Cardiac fibroblast (primary cell): Measurements from ENCODE around the gene HERPUD2.
A peak's percentile ranks its signal among the peaks of the same experiment; 100 is the strongest.
"Not testable (repeated sequence)": the region's sequence is repeated elsewhere in the genome, so short reads cannot be mapped to it uniquely, and the experiment has no call there.

Experiments used
- DNase-seq, 2 donors: peaks; one replicate each; pipeline versions ENCODE4 v3.0.0 to v3.0.0-alpha.2; 2010; ENCODE audit warnings: low read depth in 2 of 2
- H3K4me3 ChIP-seq, 2 donors: replicated peaks in 1 of 2; 1 replicate in 1 of 2; 2 replicates in 1 of 2; pipeline ENCODE4 v1.5.1; 2011; ENCODE audit warnings: low read depth in 2 of 2, low read length in 2 of 2, mild to moderate bottlenecking in 2 of 2, moderate library complexity in 1 of 2
- CTCF ChIP-seq: IDR thresholded peaks from one replicate; pipeline ENCODE4 v1.5.1; 2011; ENCODE audit warnings: low read depth, mild to moderate bottlenecking, low read length, inconsistent platforms

Gene HERPUD2

GRCh38 chr7:35704261-35704660, 9.3 kb upstream of the HERPUD2 start:
- no peak overlapping the region for H3K4me3 ChIP-seq
- no peak for DNase-seq
- TF ChIP-seq CTCF = no peak

GRCh38 chr7:35702541-35702940, 7.6 kb upstream of the HERPUD2 start:
- no peak overlapping the region for H3K4me3 ChIP-seq
- TF ChIP-seq CTCF = no peak
- no peak for DNase-seq

- no peak for TF ChIP-seq CTCF
- no peak for DNase-seq
- no peak overlapping the region for H3K4me3 ChIP-seq
These were observed 6.5 kb upstream of the HERPUD2 start for GRCh38 chr7:35701287-35701900.

GRCh38 chr7:35700865-35701264, 5.9 kb upstream of the HERPUD2 start:
- DNase-seq = peak in 1 of 2 donors; percentile 48
- no peak overlapping the region for H3K4me3 ChIP-seq
- TF ChIP-seq CTCF = no peak

DNA sequence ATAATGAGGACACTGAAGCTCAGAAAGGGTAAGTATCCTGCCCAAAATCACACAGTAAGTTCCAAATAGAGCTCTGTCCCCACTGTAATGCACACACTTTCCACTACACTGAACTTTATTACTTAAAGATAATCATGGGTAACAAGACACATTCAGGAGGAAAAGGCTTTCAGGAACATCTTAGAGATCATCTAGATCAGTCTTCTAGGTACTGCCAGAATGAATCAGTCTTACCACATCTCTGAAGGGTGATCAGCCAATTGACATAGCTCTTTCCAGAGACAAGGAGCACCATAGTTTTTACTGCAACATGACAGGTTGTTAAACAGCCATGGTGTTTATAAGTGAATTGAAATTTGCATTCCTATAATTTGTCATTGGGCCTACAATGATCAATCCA, 5.4 kb upstream of the HERPUD2 start:
- no peak overlapping the region for H3K4me3 ChIP-seq
- no peak for TF ChIP-seq CTCF
- no peak for DNase-seq

DNA sequence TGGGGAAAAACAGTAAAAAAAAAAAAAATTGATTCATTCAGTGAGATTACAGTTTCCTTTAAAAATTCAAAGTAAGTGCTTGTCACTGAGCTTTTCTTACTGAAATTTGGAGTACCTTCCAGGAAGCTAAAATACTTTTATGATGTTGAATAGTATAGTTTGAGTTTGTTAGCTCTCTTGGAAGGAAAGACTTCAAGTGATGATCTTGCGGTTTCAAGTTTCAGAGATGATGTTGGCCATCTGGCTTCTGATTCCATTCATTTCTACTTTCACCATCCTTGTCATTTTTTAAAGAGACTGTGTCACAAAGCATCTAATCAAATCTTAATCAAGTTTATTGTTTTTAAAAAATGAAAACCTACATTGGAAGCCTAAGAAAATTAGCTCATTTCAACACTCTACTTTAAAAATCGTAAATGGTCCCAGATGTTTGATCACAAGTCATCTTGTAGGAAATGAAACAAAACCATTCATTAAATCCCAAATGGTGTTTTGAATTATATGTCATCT, 4.9 kb upstream of the HERPUD2 start:
- H3K4me3 ChIP-seq = no peak overlapping the region
- TF ChIP-seq CTCF = no peak
- no peak for DNase-seq

DNA sequence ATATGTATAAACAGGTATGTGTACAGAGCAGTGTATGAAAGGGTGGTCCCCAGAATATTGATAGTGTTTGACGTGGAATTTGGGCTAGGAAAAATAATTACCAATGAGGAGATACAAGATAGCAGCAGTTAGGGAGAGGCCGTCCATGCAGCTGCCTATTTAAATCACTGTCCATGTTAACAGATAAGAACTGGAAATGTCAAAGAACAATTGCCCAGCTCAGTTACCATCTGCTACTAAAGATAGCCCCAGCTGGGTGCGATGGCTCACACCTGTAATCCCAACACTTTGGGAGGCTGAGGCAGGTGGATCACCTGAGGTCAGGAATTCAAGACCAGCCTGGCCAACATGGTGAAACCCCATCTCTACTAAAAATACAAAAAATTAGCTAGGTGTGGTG, 3.4 kb upstream of the HERPUD2 start:
- H3K4me3 ChIP-seq, DNase-seq: not testable (repeated sequence)
